Lower leg skin (tissue), 4 donors: Measurements from ENCODE around the gene CYP2D6. TPM values are rescaled to one million over a fixed set of nuclear protein-coding genes. Genes with fewer than 3 reads are reported as not detected.
"Not testable (repeated sequence)": the region's sequence is repeated elsewhere in the genome, so short reads cannot be mapped to it uniquely, and the experiment has no call there.

Source experiments
- DNase-seq, 2 donors: peaks; one replicate each; pipeline ENCODE4 v3.0.0-alpha.2; 2019; ENCODE audit warnings: low spot score in 2 of 2
- H3K4me3 ChIP-seq: fragments of 200-600 bp; sonication (generic); 2 replicates; pipeline ENCODE4 v1.5.1; 2017; ENCODE audit warnings: mild to moderate bottlenecking, low read depth; ENCODE audit not compliant: poor library complexity, severe bottlenecking
- CTCF ChIP-seq, 3 donors: fragments of 450-650 bp; IDR thresholded peaks; one replicate each; pipeline ENCODE4 v1.5.1; 2016; ENCODE audit warnings: antibody characterized with exemption in 3 of 3, mild to moderate bottlenecking in 3 of 3, moderate library complexity in 2 of 3
- POLR2A ChIP-seq, 2 donors: fragments of 450-650 bp; IDR thresholded peaks; one replicate each; pipeline ENCODE4 v1.6.1; 2016 to 2017; ENCODE audit warnings: antibody characterized with exemption in 2 of 2, mild to moderate bottlenecking in 1 of 2, moderate library complexity in 1 of 2
- whole genome bisulfite sequencing, 2 donors: methylation state at CpG; one replicate each; pipeline ENCODE4 v1.1.5; 2018; 5-methylcytosine and 5-hydroxymethylcytosine counted together
- intact Hi-C: fragments of 100-400 bp; cut with DNase I; formaldehyde crosslinking; loops from one replicate; pipeline ENCODE4 v1.15.0; 2023; ENCODE audit warnings: low total_unique reads
- total RNA-seq, 4 donors: library from RNA; depleted of rRNA; stranded (reverse); fragments of >200 nt; gene quantifications; one replicate each; pipeline ENCODE4 v1.1.0, GENCODE V29; 2016

The CYP2D6 gene
- total RNA-seq, 4 donors from 2014 or later, result 0.61 to 1.4 (median 0.97) TPM

GRCh38 chr22:42150727-42151590 is 20.3 kb upstream of the CYP2D6 start:
- no peak for DNase-seq
- intact Hi-C loops, result no loop called here
- H3K4me3 ChIP-seq, result no peak overlapping the region
- TF ChIP-seq POLR2A (IDR thresholded peaks at IDR 0.05) (no peak), CTCF (IDR thresholded peaks at IDR 0.05) (no peak)
- WGBS, 2 donors, result 89 to 94% methylated on average over 6 to 23 of the region's 27 CpGs

GRCh38 chr22:42149798-42150197 is 19.2 kb upstream of the CYP2D6 start:
- H3K4me3 ChIP-seq, intact Hi-C loops, DNase-seq: not testable (repeated sequence)
- WGBS, 2 donors, result 84 to 91% methylated on average over 13 to 14 of the region's 16 CpGs

GRCh38 chr22:42145175-42145574 is 14.6 kb upstream of the CYP2D6 start:
- WGBS, 2 donors, result 71 to 78% methylated on average over 5 of the region's 6 CpGs
- intact Hi-C loops, result no loop called here
- H3K4me3 ChIP-seq, result no peak overlapping the region
- no peak for DNase-seq
- TF ChIP-seq POLR2A (IDR thresholded peaks at IDR 0.05), result no peak
- TF ChIP-seq CTCF (IDR thresholded peaks at IDR 0.05), result no peak

- H3K4me3 ChIP-seq, intact Hi-C loops, DNase-seq: not testable (repeated sequence)
- WGBS, 2 donors, result 89 to 96% methylated on average over 11 to 13 of the region's 20 CpGs
These were observed 13.5 kb upstream of the CYP2D6 start for GRCh38 chr22:42143859-42144822.

GRCh38 chr22:42142771-42143461 is 12.3 kb upstream of the CYP2D6 start:
- intact Hi-C loops, result no loop called here
- H3K4me3 ChIP-seq, result no peak overlapping the region
- no peak for TF ChIP-seq POLR2A (IDR thresholded peaks at IDR 0.05)
- TF ChIP-seq CTCF (IDR thresholded peaks at IDR 0.05), result no peak
- no peak for DNase-seq
- WGBS, 2 donors, result 81 to 92% methylated on average over 42 to 45 of the region's 54 CpGs

- intact Hi-C loops, result not testable (repeated sequence)
These were observed 10.9 kb upstream of the CYP2D6 start for GRCh38 chr22:42141307-42142057.

GRCh38 chr22:42140153-42140552 is 9.5 kb upstream of the CYP2D6 start:
- 93 to 94% methylated on average over 10 to 14 of the region's 17 CpGs for WGBS, 2 donors

More at GRCh38 chr22:42141307-42142057, 10.9 kb upstream of the CYP2D6 start:
- H3K4me3 ChIP-seq, DNase-seq: not testable (repeated sequence)
- WGBS, 2 donors, result 91 to 95% methylated on average over 22 to 24 of the region's 24 CpGs

GRCh38 chr22:42139508-42139907 is 8.9 kb upstream of the CYP2D6 start:
- intact Hi-C loops, DNase-seq: not testable (repeated sequence)
- WGBS, 2 donors, result 90 to 94% methylated on average over 7 of the region's 7 CpGs

More at GRCh38 chr22:42140153-42140552, 9.5 kb upstream of the CYP2D6 start:
- H3K4me3 ChIP-seq, intact Hi-C loops, DNase-seq: not testable (repeated sequence)

More at GRCh38 chr22:42139508-42139907, 8.9 kb upstream of the CYP2D6 start:
- H3K4me3 ChIP-seq, result not testable (repeated sequence)
